RPMI7951 (cell line): ENCODE measurements around the gene SCAPER. TPM values are rescaled to one million over a fixed set of nuclear protein-coding genes. Genes with fewer than 3 reads are reported as not detected.

Experiments used
- DNase-seq: peaks from one replicate; pipeline ENCODE4 v3.0.0-alpha.2; 2012; ENCODE audit warnings: low read depth
- total RNA-seq: library from RNA; depleted of rRNA; stranded (reverse); fragments of >200 nt; shearing (Covaris generic); gene quantifications from 2 replicates; pipeline ENCODE4 v1.2.3, GENCODE V29; 2014; rRNA removed

SCAPER gene
- 10.6 and 13.9 TPM in 2 replicates for total RNA-seq

- peak; percentile 89 for DNase-seq
These were observed at the start of gene SCAPER for GRCh38 chr15:76905013-76905839. Gene SCAPER, minus strand, starts transcription at chr15:76905340. Its CDS starts 21,523 bp downstream, at chr15:76883817.

- DNase-seq = peak; percentile 49
These were observed 49.6 kb upstream of the SCAPER start for GRCh38 chr15:76954744-76955143.

- no peak for DNase-seq
These were observed 48.8 kb upstream of the SCAPER start for GRCh38 chr15:76953913-76954312.

GRCh38 chr15:76951220-76951619 is 46.1 kb upstream of the SCAPER start:
- DNase-seq = no peak

GRCh38 chr15:76947454-76947853 is 42.3 kb upstream of the SCAPER start:
- DNase-seq = no peak

- no peak for DNase-seq
These were observed 40.5 kb upstream of the SCAPER start for GRCh38 chr15:76945494-76946093.

- no peak for DNase-seq
These were observed 37.2 kb upstream of the SCAPER start for GRCh38 chr15:76942331-76942730.

- peak; percentile 11 for DNase-seq
These were observed 36.5 kb upstream of the SCAPER start for GRCh38 chr15:76941636-76942035.

GRCh38 chr15:76939715-76940114 is 34.6 kb upstream of the SCAPER start:
- DNase-seq = no peak

- DNase-seq = no peak
These were observed 33.6 kb upstream of the SCAPER start for GRCh38 chr15:76938752-76939151.

GRCh38 chr15:76936671-76937070 is 31.5 kb upstream of the SCAPER start:
- no peak for DNase-seq

GRCh38 chr15:76935620-76936019 is 30.5 kb upstream of the SCAPER start:
- no peak for DNase-seq

- DNase-seq = peak; percentile 17
These were observed 27.2 kb upstream of the SCAPER start for GRCh38 chr15:76932135-76932966.

- DNase-seq = peak; percentile 95
These were observed 26.4 kb upstream of the SCAPER start, which contains the start of gene RCN2 for GRCh38 chr15:76931397-76932134. Gene RCN2, plus strand, starts transcription at chr15:76931749. Its CDS starts 93 bp downstream, at chr15:76931842.

- no peak for DNase-seq
These were observed 25.8 kb upstream of the SCAPER start for GRCh38 chr15:76930831-76931396.

GRCh38 chr15:76929011-76929760 is 24.0 kb upstream of the SCAPER start:
- DNase-seq = no peak

- no peak for DNase-seq
These were observed 23.1 kb upstream of the SCAPER start for GRCh38 chr15:76928201-76928600.

GRCh38 chr15:76916369-76916768 is 11.2 kb upstream of the SCAPER start:
- no peak for DNase-seq

GRCh38 chr15:76913737-76914136 is 8.6 kb upstream of the SCAPER start:
- no peak for DNase-seq

GRCh38 chr15:76912430-76912829 is 7.3 kb upstream of the SCAPER start:
- DNase-seq = no peak
